ENCODE results near the gene KCNAB3.

DNA sequence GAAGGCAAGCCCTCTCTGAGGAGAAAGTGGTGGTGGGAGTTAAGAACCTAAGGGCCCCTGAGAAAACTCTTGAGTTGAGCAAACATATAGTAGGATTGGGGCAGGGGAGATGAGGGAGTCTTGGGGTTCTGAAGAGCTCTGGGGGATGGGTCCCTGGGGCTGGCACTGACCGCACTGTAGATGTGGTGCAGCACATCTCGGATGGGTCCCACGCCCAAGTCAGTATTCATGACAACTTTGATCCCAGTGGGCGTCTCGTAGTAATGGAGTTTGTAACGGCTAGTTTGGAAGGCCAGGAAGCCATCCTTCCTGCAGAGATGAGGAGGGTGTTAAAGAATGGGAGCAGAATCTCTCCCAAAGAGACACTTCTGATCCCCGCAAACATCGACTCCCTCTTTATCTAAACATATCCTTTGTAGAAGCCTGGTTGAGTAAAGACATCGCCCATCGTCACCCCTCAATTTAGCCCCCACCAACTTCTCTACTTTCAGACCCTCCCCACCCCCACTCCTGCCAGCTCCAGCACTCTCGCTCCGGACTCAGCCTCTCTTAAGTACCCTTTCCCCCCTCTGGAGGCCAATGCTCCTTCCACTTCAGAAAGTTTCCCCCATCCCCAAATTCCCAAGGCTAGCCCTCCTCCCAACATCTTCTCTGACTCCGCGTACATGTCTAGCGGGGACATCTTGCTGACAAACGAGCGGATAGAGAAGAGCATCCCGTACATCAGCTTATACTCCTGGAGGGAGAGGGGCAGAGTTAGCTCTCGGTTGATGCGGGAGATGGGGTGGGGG, 1.4 kb upstream of the KCNAB3 start:
- TF ChIP-seq, protein P1, sequence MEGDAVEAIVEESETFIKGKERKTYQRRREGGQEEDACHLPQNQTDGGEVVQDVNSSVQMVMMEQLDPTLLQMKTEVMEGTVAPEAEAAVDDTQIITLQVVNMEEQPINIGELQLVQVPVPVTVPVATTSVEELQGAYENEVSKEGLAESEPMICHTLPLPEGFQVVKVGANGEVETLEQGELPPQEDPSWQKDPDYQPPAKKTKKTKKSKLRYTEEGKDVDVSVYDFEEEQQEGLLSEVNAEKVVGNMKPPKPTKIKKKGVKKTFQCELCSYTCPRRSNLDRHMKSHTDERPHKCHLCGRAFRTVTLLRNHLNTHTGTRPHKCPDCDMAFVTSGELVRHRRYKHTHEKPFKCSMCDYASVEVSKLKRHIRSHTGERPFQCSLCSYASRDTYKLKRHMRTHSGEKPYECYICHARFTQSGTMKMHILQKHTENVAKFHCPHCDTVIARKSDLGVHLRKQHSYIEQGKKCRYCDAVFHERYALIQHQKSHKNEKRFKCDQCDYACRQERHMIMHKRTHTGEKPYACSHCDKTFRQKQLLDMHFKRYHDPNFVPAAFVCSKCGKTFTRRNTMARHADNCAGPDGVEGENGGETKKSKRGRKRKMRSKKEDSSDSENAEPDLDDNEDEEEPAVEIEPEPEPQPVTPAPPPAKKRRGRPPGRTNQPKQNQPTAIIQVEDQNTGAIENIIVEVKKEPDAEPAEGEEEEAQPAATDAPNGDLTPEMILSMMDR (IDR thresholded peaks at IDR 0.05) = no peak
- no peak for TF ChIP-seq POLR2A (IDR thresholded peaks at IDR 0.05)

All from lower leg skin (tissue), 3 donors.